AG08396 (cell line): Measurements from ENCODE around the gene NUP214.
"Not testable (repeated sequence)": the region's sequence is repeated elsewhere in the genome, so short reads cannot be mapped to it uniquely, and the experiment has no call there.

Experiments used
- DNase-seq: peaks from one replicate; pipeline ENCODE4 v3.0.0; 2012; ENCODE audit warnings: low spot score, mixed read lengths

Gene NUP214

GRCh38 chr9:131259916-131260597, 134.7 kb downstream of the NUP214 start:
- no peak for DNase-seq

- no peak for DNase-seq
Measured at GRCh38 chr9:131260751-131261452, 135.5 kb downstream of the NUP214 start.

GRCh38 chr9:131262327-131263032, 137.1 kb downstream of the NUP214 start:
- DNase-seq, result no peak

- not testable (repeated sequence) for DNase-seq
Measured at GRCh38 chr9:131263033-131263343, 137.6 kb downstream of the NUP214 start.

- no peak for DNase-seq
Measured at GRCh38 chr9:131263701-131264100, 138.3 kb downstream of the NUP214 start.

GRCh38 chr9:131264231-131264630, 138.8 kb downstream of the NUP214 start:
- DNase-seq, result no peak

- DNase-seq, result no peak
Measured at GRCh38 chr9:131266266-131267229, 141.2 kb downstream of the NUP214 start.

GRCh38 chr9:131270171-131271015, 145.0 kb downstream of the NUP214 start:
- no peak for DNase-seq

GRCh38 chr9:131271016-131271273, 145.6 kb downstream of the NUP214 start:
- DNase-seq, result not testable (repeated sequence)

- DNase-seq, result no peak
Measured at GRCh38 chr9:131271506-131271931, 146.1 kb downstream of the NUP214 start.

GRCh38 chr9:131272212-131272611, 146.8 kb downstream of the NUP214 start:
- no peak for DNase-seq

GRCh38 chr9:131273146-131273855, 147.9 kb downstream of the NUP214 start:
- no peak for DNase-seq

GRCh38 chr9:131273856-131274673, 148.7 kb downstream of the NUP214 start:
- DNase-seq, result no peak

GRCh38 chr9:131274674-131275331, 149.4 kb downstream of the NUP214 start:
- no peak for DNase-seq

- DNase-seq, result no peak
Measured at GRCh38 chr9:131275332-131276093, 150.1 kb downstream of the NUP214 start.

- peak; percentile 42 for DNase-seq
Measured at GRCh38 chr9:131276094-131276888, 150.9 kb downstream of the NUP214 start, which contains the start of gene FAM78A. Gene FAM78A (minus strand): TSS chr9:131276510. CDS start chr9:131276179, 331 bp downstream.

- DNase-seq, result no peak
Measured at GRCh38 chr9:131276891-131277286, 151.5 kb downstream of the NUP214 start.
